NCI-H2107 treated with DMSO at 0.1 percent for 48 hours (cell line): Measurements from ENCODE around the gene PBX1.

Experiments
- DNase-seq: peaks from one replicate; lab custom pipeline; 2025; ENCODE audit not compliant: unreplicated experiment; lab: John Stamatoyannopoulos, UW

PBX1 gene

GRCh38 chr1:164745736-164746135, 186.8 kb downstream of the PBX1 start:
- DNase-seq, result no peak

- no peak for DNase-seq
Measured at GRCh38 chr1:164746632-164747031, 187.6 kb downstream of the PBX1 start.

- DNase-seq, result no peak
Measured at GRCh38 chr1:164748253-164748899, 189.4 kb downstream of the PBX1 start.

- no peak for DNase-seq
Measured at GRCh38 chr1:164753521-164754077, 194.6 kb downstream of the PBX1 start.

GRCh38 chr1:164754088-164754600, 195.2 kb downstream of the PBX1 start:
- no peak for DNase-seq

- no peak for DNase-seq
Measured at GRCh38 chr1:164755690-164756089, 196.7 kb downstream of the PBX1 start.

GRCh38 chr1:164756741-164757140, 197.8 kb downstream of the PBX1 start:
- no peak for DNase-seq

- no peak for DNase-seq
Measured at GRCh38 chr1:164757625-164758024, 198.6 kb downstream of the PBX1 start.

GRCh38 chr1:164759144-164759920, 200.3 kb downstream of the PBX1 start:
- no peak for DNase-seq

GRCh38 chr1:164759979-164760469, 201.0 kb downstream of the PBX1 start:
- DNase-seq, result no peak

GRCh38 chr1:164760569-164760968, 201.6 kb downstream of the PBX1 start:
- no peak for DNase-seq

GRCh38 chr1:164761009-164761408, 202.0 kb downstream of the PBX1 start:
- DNase-seq, result no peak

GRCh38 chr1:164763098-164763497, 204.1 kb downstream of the PBX1 start:
- no peak for DNase-seq

- no peak for DNase-seq
Measured at GRCh38 chr1:164764333-164764732, 205.3 kb downstream of the PBX1 start.

- DNase-seq, result no peak
Measured at GRCh38 chr1:164765557-164765956, 206.6 kb downstream of the PBX1 start.

- DNase-seq, result no peak
Measured at GRCh38 chr1:164765992-164766720, 207.2 kb downstream of the PBX1 start.

- no peak for DNase-seq
Measured at GRCh38 chr1:164767752-164768402, 208.9 kb downstream of the PBX1 start.

- DNase-seq, result no peak
Measured at GRCh38 chr1:164768619-164769018, 209.6 kb downstream of the PBX1 start.

GRCh38 chr1:164769486-164770130, 210.6 kb downstream of the PBX1 start:
- DNase-seq, result no peak

- DNase-seq, result no peak
Measured at GRCh38 chr1:164770131-164770529, 211.1 kb downstream of the PBX1 start.
